ENCODE measurements around the gene NWD2.

NWD2 gene

GRCh38 chr4:37440501-37440900, 196.0 kb downstream of the NWD2 start:
- no peak for DNase-seq (ENCODE audit: low read depth in 3 of 3)

- no peak for DNase-seq (ENCODE audit: low read depth in 3 of 3)
These were observed 196.9 kb downstream of the NWD2 start for GRCh38 chr4:37441231-37442061.

GRCh38 chr4:37442062-37442323, 197.4 kb downstream of the NWD2 start:
- no peak for DNase-seq (ENCODE audit: low read depth in 3 of 3)

- DNase-seq (ENCODE audit: low read depth in 3 of 3): no peak
These were observed 198.6 kb downstream of the NWD2 start for GRCh38 chr4:37443137-37443536.

GRCh38 chr4:37445023-37445422, 200.5 kb downstream of the NWD2 start:
- DNase-seq (ENCODE audit: low read depth in 3 of 3): no peak

- DNase-seq (ENCODE audit: low read depth in 3 of 3): no peak
These were observed 201.5 kb downstream of the NWD2 start for GRCh38 chr4:37446016-37446415.

GRCh38 chr4:37447886-37448285, 203.3 kb downstream of the NWD2 start:
- no peak for DNase-seq (ENCODE audit: low read depth in 3 of 3)

GRCh38 chr4:37450309-37450708, 205.8 kb downstream of the NWD2 start:
- no peak for DNase-seq (ENCODE audit: low read depth in 3 of 3)

GRCh38 chr4:37450911-37451310, 206.4 kb downstream of the NWD2 start:
- no peak for DNase-seq (ENCODE audit: low read depth in 3 of 3)

GRCh38 chr4:37451656-37452055, 207.1 kb downstream of the NWD2 start:
- no peak for DNase-seq (ENCODE audit: low read depth in 3 of 3)

GRCh38 chr4:37452952-37453280, 208.4 kb downstream of the NWD2 start:
- peak in 1 of 3 experiments; percentile 12 for DNase-seq (ENCODE audit: low read depth in 3 of 3)

- DNase-seq (ENCODE audit: low read depth in 3 of 3): peak in 2 of 3 experiments; percentile 3 to 46
These were observed 208.9 kb downstream of the NWD2 start for GRCh38 chr4:37453281-37453998.

GRCh38 chr4:37453999-37454800, 209.7 kb downstream of the NWD2 start:
- DNase-seq (ENCODE audit: low read depth in 3 of 3): no peak

GRCh38 chr4:37455301-37456131, 211.0 kb downstream of the NWD2 start:
- DNase-seq (ENCODE audit: low read depth in 3 of 3): no peak

GRCh38 chr4:37461801-37462200, 217.3 kb downstream of the NWD2 start:
- DNase-seq (ENCODE audit: low read depth in 3 of 3): no peak

- no peak for DNase-seq (ENCODE audit: low read depth in 3 of 3)
These were observed 218.7 kb downstream of the NWD2 start for GRCh38 chr4:37463033-37463856.

- DNase-seq (ENCODE audit: low read depth in 3 of 3): no peak
These were observed 220.0 kb downstream of the NWD2 start for GRCh38 chr4:37464373-37465128.

GRCh38 chr4:37465296-37465695, 220.8 kb downstream of the NWD2 start:
- no peak for DNase-seq (ENCODE audit: low read depth in 3 of 3)

GRCh38 chr4:37465845-37466244, 221.3 kb downstream of the NWD2 start:
- no peak for DNase-seq (ENCODE audit: low read depth in 3 of 3)

GRCh38 chr4:37467223-37467622, 222.7 kb downstream of the NWD2 start:
- no peak for DNase-seq (ENCODE audit: low read depth in 3 of 3)

Measured in stimulated activated CD4-positive, alpha-beta T cell treated with anti-CD3 and anti-CD28 coated beads, TNF-alpha, amount 100 ng/mL, for 24 hours (primary cell).